Measurements from ENCODE around the gene HDAC7.

- TF ChIP-seq POLR2A (IDR thresholded peaks at IDR 0.05; ENCODE audit: low read depth, low read length) (no peak), TAF1 (IDR thresholded peaks at IDR 0.05; ENCODE audit: borderline replicate concordance, low read depth, low read length) (no peak)
Observed at GRCh38 chr12:47844264-47845019, 24.7 kb upstream of the HDAC7 start.

All from GM12892 (cell line).